Smooth muscle cell (in vitro differentiated cells): ENCODE measurements around the gene EFCAB6. TPM values are rescaled to one million over a fixed set of nuclear protein-coding genes. Genes with fewer than 3 reads are reported as not detected.

Experiments used
- DNase-seq: peaks from one replicate; lab custom pipeline; 2025; ENCODE audit not compliant: unreplicated experiment; lab: John Stamatoyannopoulos, UW
- H2AFZ ChIP-seq: fragments of 200-600 bp; sonication (generic); 2 replicates; pipeline ENCODE4 v1.6.0; 2016; ENCODE audit warnings: antibody characterized with exemption, low read depth, mild to moderate bottlenecking
- H3F3A ChIP-seq: fragments of 200-600 bp; sonication (generic); 2 replicates; pipeline ENCODE4 v1.6.0; 2017; ENCODE audit warnings: antibody characterized with exemption, low read depth
- H3K27ac ChIP-seq: fragments of 200-600 bp; sonication (generic); 2 replicates; pipeline ENCODE4 v1.5.1; 2016; ENCODE audit warnings: low read depth, mild to moderate bottlenecking
- H3K27me3 ChIP-seq: fragments of 200-600 bp; sonication (generic); 2 replicates; pipeline ENCODE4 v1.6.1; 2016; ENCODE audit warnings: low read depth, mild to moderate bottlenecking
- H3K36me3 ChIP-seq: fragments of 200-600 bp; sonication (generic); 2 replicates; pipeline ENCODE4 v1.5.1; 2016; ENCODE audit warnings: low read depth
- H3K4me1 ChIP-seq: fragments of 200-600 bp; sonication (generic); 2 replicates; pipeline ENCODE4 v1.5.1; 2016; ENCODE audit warnings: low read depth
- H3K4me2 ChIP-seq: fragments of 200-600 bp; sonication (generic); 2 replicates; pipeline ENCODE4 v1.6.0; 2016; ENCODE audit warnings: mild to moderate bottlenecking
- H3K4me3 ChIP-seq: fragments of 200-600 bp; sonication (generic); 2 replicates; pipeline ENCODE4 v1.5.1; 2016; ENCODE audit warnings: mild to moderate bottlenecking
- H3K79me2 ChIP-seq: fragments of 200-600 bp; sonication (generic); 2 replicates; pipeline ENCODE4 v1.6.0; 2016; ENCODE audit warnings: low read depth, mild to moderate bottlenecking
- H3K9ac ChIP-seq: fragments of 200-600 bp; sonication (generic); 2 replicates; pipeline ENCODE4 v1.6.0; 2016; ENCODE audit warnings: low read depth
- H3K9me3 ChIP-seq: fragments of 200-600 bp; sonication (generic); replicated peaks from 2 replicates; pipeline ENCODE4 v1.5.1; 2016; ENCODE audit warnings: low read depth
- H4K20me1 ChIP-seq: fragments of 200-600 bp; sonication (generic); 2 replicates; pipeline ENCODE4 v1.6.0; 2016; ENCODE audit warnings: low read depth
- WGBS: methylation state at CpG from one replicate; pipeline ENCODE4 v1.1.7; 2016; ENCODE audit warnings: low lambda C conversion rate; 5-methylcytosine and 5-hydroxymethylcytosine counted together
- polyA plus RNA-seq: library from polyadenylated mRNA; unstranded; fragments of >200 nt; fragmentation: Nextera tagmentation; extraction: Ambion mirVana; gene quantifications from 2 replicates; pipeline ENCODE4 v1.2.1, GENCODE V29; 2016
- total RNA-seq: library from RNA; depleted of rRNA; stranded (reverse); fragments of >200 nt; gene quantifications from 2 replicates; pipeline ENCODE4 v1.2.3, GENCODE V29; 2014
- TF ChIP-seq, protein P1 (sequence below): fragments of 200-600 bp; sonication (generic); IDR thresholded peaks from 2 replicates; pipeline ENCODE4 v1.5.1; 2017; ENCODE audit warnings: borderline replicate concordance, mild to moderate bottlenecking, antibody characterized with exemption; ENCODE audit not compliant: insufficient read depth, poor library complexity, severe bottlenecking

EFCAB6 gene
- total and polyA plus RNA-seq, 2 experiments from 2014 or later, result 0.80 to 2.9 TPM

DNA sequence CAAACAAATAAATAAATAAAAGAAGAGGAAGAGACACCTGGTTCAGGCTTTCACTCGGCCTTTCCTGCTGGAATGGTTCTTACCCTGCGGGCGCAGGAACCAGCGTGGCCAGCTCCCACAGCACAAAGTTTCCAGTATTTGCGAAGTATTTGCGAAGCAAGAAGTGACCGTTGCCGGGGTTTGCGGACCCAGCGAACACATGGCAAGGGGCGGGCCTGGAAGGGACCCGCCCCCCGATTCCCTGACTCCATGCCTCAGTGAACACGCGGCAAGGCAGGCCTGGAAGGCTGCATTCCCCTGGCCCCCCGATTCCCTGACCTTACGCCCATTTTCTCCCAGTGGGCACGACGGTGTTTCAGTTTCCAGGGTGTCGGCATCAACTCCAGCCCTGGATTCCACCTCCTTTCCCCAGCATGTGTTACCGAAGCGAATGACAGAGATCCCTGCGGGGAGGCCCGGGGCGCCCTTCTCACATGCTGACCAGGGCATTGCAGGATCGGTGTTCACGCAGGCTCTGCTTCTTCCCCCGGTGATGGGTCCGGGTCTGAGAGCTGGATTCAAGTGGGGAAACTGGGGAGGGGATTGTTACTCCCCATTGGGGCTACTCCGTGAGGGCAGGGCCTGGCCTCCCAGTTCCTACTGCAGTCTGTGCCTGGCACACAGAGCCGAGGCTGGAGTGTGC, 297.5 kb downstream of the EFCAB6 start:
- H3K4me1 ChIP-seq, result no peaks in the 10 kb centered on the region
- H3K79me2 ChIP-seq, result no peaks in the 10 kb centered on the region
- no peak overlapping the region for H3K27ac ChIP-seq
- no peak overlapping the region for H2AFZ ChIP-seq
- H3K9ac ChIP-seq, result no peak overlapping the region
- H3K9me3 ChIP-seq, result no peaks in the 10 kb centered on the region
- no peaks in the 10 kb centered on the region for H3F3A ChIP-seq
- H3K27me3 ChIP-seq, result peaks cover 5% of the 10 kb centered on the region
- no peak overlapping the region for H3K4me2 ChIP-seq
- 89% methylated on average over 31 of the region's 31 CpGs for WGBS
- no peaks in the 10 kb centered on the region for H3K36me3 ChIP-seq
- no peak overlapping the region for H3K4me3 ChIP-seq
- no peaks in the 10 kb centered on the region for H4K20me1 ChIP-seq
- DNase-seq, result no peak
- TF ChIP-seq, protein P1, sequence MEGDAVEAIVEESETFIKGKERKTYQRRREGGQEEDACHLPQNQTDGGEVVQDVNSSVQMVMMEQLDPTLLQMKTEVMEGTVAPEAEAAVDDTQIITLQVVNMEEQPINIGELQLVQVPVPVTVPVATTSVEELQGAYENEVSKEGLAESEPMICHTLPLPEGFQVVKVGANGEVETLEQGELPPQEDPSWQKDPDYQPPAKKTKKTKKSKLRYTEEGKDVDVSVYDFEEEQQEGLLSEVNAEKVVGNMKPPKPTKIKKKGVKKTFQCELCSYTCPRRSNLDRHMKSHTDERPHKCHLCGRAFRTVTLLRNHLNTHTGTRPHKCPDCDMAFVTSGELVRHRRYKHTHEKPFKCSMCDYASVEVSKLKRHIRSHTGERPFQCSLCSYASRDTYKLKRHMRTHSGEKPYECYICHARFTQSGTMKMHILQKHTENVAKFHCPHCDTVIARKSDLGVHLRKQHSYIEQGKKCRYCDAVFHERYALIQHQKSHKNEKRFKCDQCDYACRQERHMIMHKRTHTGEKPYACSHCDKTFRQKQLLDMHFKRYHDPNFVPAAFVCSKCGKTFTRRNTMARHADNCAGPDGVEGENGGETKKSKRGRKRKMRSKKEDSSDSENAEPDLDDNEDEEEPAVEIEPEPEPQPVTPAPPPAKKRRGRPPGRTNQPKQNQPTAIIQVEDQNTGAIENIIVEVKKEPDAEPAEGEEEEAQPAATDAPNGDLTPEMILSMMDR, result no peak

DNA sequence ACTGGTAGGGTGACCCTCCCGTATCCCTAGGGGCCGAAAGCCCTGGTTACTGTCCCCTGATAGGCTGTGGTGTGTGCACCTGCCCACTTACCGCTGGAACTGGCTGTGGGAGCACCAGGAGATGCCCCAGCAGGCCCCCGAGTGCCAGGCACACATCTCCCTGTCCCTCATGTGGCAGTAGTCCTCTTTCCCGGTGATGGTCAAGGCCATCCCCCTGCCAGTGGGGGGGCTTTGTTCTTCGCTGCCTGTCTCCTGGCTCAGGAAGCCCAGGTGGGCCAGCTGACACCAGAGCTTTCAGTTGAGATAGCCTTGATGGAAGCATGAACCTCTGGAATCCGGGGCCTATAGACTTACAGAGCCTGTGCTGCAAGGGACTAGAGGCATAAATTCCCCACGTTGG, 299.8 kb downstream of the EFCAB6 start:
- TF ChIP-seq, protein P1, result no peak
- WGBS, result 84% methylated on average over 8 of the region's 8 CpGs
- no peak for DNase-seq

GRCh38 chr22:43511276-43511910, 300.7 kb downstream of the EFCAB6 start:
- Histone ChIP-seq H3F3A (no peaks in the 10 kb centered on the region), H2AFZ (no peak overlapping the region)

More for the DNA sequence above, 299.8 kb downstream of the EFCAB6 start:
- H3K9ac ChIP-seq, result no peak overlapping the region
- no peaks in the 10 kb centered on the region for H3F3A ChIP-seq
- no peaks in the 10 kb centered on the region for H3K79me2 ChIP-seq
- H3K4me3 ChIP-seq, result no peak overlapping the region
- H3K4me2 ChIP-seq, result no peak overlapping the region
- no peaks in the 10 kb centered on the region for H3K36me3 ChIP-seq
- H4K20me1 ChIP-seq, result no peaks in the 10 kb centered on the region
- no peaks in the 10 kb centered on the region for H3K27me3 ChIP-seq
- no peaks in the 10 kb centered on the region for H3K4me1 ChIP-seq
- no peak overlapping the region for H3K27ac ChIP-seq
- H2AFZ ChIP-seq, result no peak overlapping the region
- no peaks in the 10 kb centered on the region for H3K9me3 ChIP-seq

More at GRCh38 chr22:43511276-43511910, 300.7 kb downstream of the EFCAB6 start:
- DNase-seq, result no peak
- Histone ChIP-seq H3K79me2 (no peaks in the 10 kb centered on the region), H3K4me3 (no peak overlapping the region), H3K9me3 (no peaks in the 10 kb centered on the region), H3K4me1 (no peaks in the 10 kb centered on the region), H3K27me3 (no peaks in the 10 kb centered on the region), H3K36me3 (no peaks in the 10 kb centered on the region), H3K4me2 (no peak overlapping the region), H4K20me1 (no peaks in the 10 kb centered on the region), H3K9ac (no peak overlapping the region), H3K27ac (no peak overlapping the region)
- 90% methylated on average over 16 of the region's 16 CpGs for WGBS
- TF ChIP-seq, protein P1, result no peak
